Uterus (tissue), 2 donors: ENCODE measurements around the gene SERTAD1.

Experiments
- CTCF ChIP-seq, 4 experiments: fragments of 200-600 bp in 2 of 4; fragments of 450-650 bp in 2 of 4; sonication (generic) in 2 of 4; IDR thresholded peaks; one replicate each; pipeline ENCODE4 v1.5.1; 2016 to 2019; ENCODE audit warnings: antibody characterized with exemption in 4 of 4, mild to moderate bottlenecking in 2 of 4, moderate library complexity in 1 of 4
- POLR2A ChIP-seq, 2 donors: fragments of 450-650 bp; IDR thresholded peaks; one replicate each; pipeline ENCODE4 v1.6.1; 2016; ENCODE audit warnings: antibody characterized with exemption in 2 of 2, mild to moderate bottlenecking in 1 of 2, moderate library complexity in 1 of 2

GRCh38 chr19:40421993-40422747 is 3.6 kb downstream of the SERTAD1 start:
- TF ChIP-seq POLR2A (IDR thresholded peaks at IDR 0.05) (no peak), CTCF (IDR thresholded peaks at IDR 0.05) (no peak)
